HepG2 (cell line): ENCODE measurements around the gene STRN4. TPM values are rescaled to one million over a fixed set of nuclear protein-coding genes. Genes with fewer than 3 reads are reported as not detected.
A peak's percentile ranks its signal among the peaks of the same experiment; 100 is the strongest.

Experiments used
- AKNA ChIP-seq: sonication (generic); formaldehyde crosslinking; IDR thresholded peaks from 2 replicates; pipeline ENCODE4 v1.4.0; 2020; ENCODE audit warnings: missing genetic modification reagents, borderline replicate concordance
- CBX5 ChIP-seq: sonication (generic); formaldehyde crosslinking; IDR thresholded peaks from 2 replicates; pipeline ENCODE4 v1.4.0; 2020; ENCODE audit warnings: missing genetic modification reagents, borderline replicate concordance
- CREB1 ChIP-seq, 2 experiments: fragments of 450-650 bp in 1 of 2; IDR thresholded peaks; 2 replicates each; pipeline ENCODE4 v1.6.1; 2016 to 2017; ENCODE audit warnings: control low read depth in 1 of 2, mild to moderate bottlenecking in 1 of 2, missing compliant biosample characterization in 1 of 2, missing genetic modification characterization in 1 of 2
- DMAP1 ChIP-seq: IDR thresholded peaks from 2 replicates; pipeline ENCODE4 v1.6.1; 2016
- DNMT3B ChIP-seq: conservative IDR thresholded peaks from 2 replicates; pipeline ENCODE4 v1.6.1; 2016; ENCODE audit warnings: missing biosample characterization, control low read depth
- FLYWCH1 ChIP-seq: sonication (generic); formaldehyde crosslinking; IDR thresholded peaks from 2 replicates; pipeline ENCODE4 v1.8.1; 2023; ENCODE audit warnings: mild to moderate bottlenecking, missing genetic modification reagents
- JUN ChIP-seq: sonication (generic); formaldehyde crosslinking; IDR thresholded peaks from 2 replicates; pipeline ENCODE4 v1.4.0; 2020; ENCODE audit warnings: mild to moderate bottlenecking, missing genetic modification reagents
- KLF13 ChIP-seq: sonication (generic); formaldehyde crosslinking; IDR thresholded peaks from 2 replicates; pipeline ENCODE4 v1.4.0; 2020; ENCODE audit warnings: mild to moderate bottlenecking, missing genetic modification reagents
- MAFF ChIP-seq: IDR thresholded peaks from 2 replicates; pipeline ENCODE4 v1.6.1; 2011; ENCODE audit warnings: low read depth, low read length, improper control_type of control experiment
- RFX5 ChIP-seq: IDR thresholded peaks from 2 replicates; pipeline ENCODE4 v1.6.1; 2011; ENCODE audit warnings: low read depth, low read length, improper control_type of control experiment
- SOX13 ChIP-seq, 3 experiments: fragments of 450-650 bp in 1 of 3; sonication (generic) in 1 of 3; formaldehyde crosslinking in 1 of 3; IDR thresholded peaks in 2 of 3; conservative IDR thresholded peaks in 1 of 3; 2 replicates each; pipeline versions ENCODE4 v1.5.0 to v1.6.1; 2016 to 2020; ENCODE audit warnings: antibody characterized with exemption in 1 of 3, mild to moderate bottlenecking in 1 of 3, missing compliant biosample characterization in 1 of 3, missing genetic modification reagents in 1 of 3, moderate library complexity in 1 of 3
- TBP ChIP-seq: sonication (generic); formaldehyde crosslinking; IDR thresholded peaks from 2 replicates; pipeline ENCODE4 v1.5.0; 2020; ENCODE audit warnings: missing genetic modification reagents
- TEAD3 ChIP-seq: optimal IDR thresholded peaks from 2 replicates; pipeline ENCODE3; 2016; ENCODE audit warnings: borderline replicate concordance
- ZHX2 ChIP-seq, 2 experiments: sonication (generic) in 1 of 2; formaldehyde crosslinking in 1 of 2; IDR thresholded peaks; 2 replicates each; pipeline versions ENCODE4 v1.6.1 to v1.9.0; 2014 to 2022; ENCODE audit warnings: antibody characterized with exemption in 1 of 2, borderline replicate concordance in 1 of 2, inconsistent platforms in 1 of 2, low read depth in 1 of 2, missing genetic modification reagents in 1 of 2
- ZNF292 ChIP-seq: sonication (generic); formaldehyde crosslinking; IDR thresholded peaks from 2 replicates; pipeline ENCODE4 v1.8.1; 2022; ENCODE audit warnings: mild to moderate bottlenecking, low read depth, missing genetic modification reagents, borderline replicate concordance
- ZNF430 ChIP-seq: sonication (generic); formaldehyde crosslinking; IDR thresholded peaks from 2 replicates; pipeline ENCODE4 v1.9.0; 2021; ENCODE audit warnings: mild to moderate bottlenecking, missing genetic modification reagents
- ZNF577 ChIP-seq: sonication (generic); formaldehyde crosslinking; IDR thresholded peaks from 2 replicates; pipeline ENCODE4 v1.4.0; 2020; ENCODE audit warnings: mild to moderate bottlenecking, low read depth, missing genetic modification reagents, borderline replicate concordance
- ZNF589 ChIP-seq: sonication (generic); formaldehyde crosslinking; conservative IDR thresholded peaks from 2 replicates; pipeline ENCODE4 v1.8.0; 2022; ENCODE audit warnings: mild to moderate bottlenecking, moderate library complexity, missing genetic modification reagents
- ZNF598 ChIP-seq: sonication (generic); formaldehyde crosslinking; IDR thresholded peaks from 2 replicates; pipeline ENCODE4 v1.5.1; 2020; ENCODE audit warnings: mild to moderate bottlenecking, missing genetic modification reagents, borderline replicate concordance
- polyA plus RNA-seq, 8 experiments: library from polyadenylated mRNA; depleted of rRNA in 3 of 8; stranded (reverse) in 7 of 8; unstranded in 1 of 8; fragments of >200 nt; fragmentation: Illumina TruSeq in 4 of 8; extraction: Trizol in 4 of 8; gene quantifications; 2 replicates each; pipeline versions ENCODE4 v1.2.1 to v1.2.3, GENCODE V29; 2011 to 2016; ENCODE audit warnings: low read depth in 4 of 8, missing spikeins in 1 of 8, mixed read lengths in 1 of 8; ENCODE audit not compliant: insufficient read depth in 1 of 8
- total RNA-seq, 5 experiments: library from RNA; depleted of rRNA; stranded (reverse); fragments of >200 nt; fragmentation: Illumina TruSeq; extraction: Trizol; gene quantifications; 2 replicates each; pipeline ENCODE4 v1.2.3, GENCODE V29; 2016; ENCODE audit warnings: low read depth in 1 of 5

Gene STRN4
- total and polyA plus RNA-seq, 2 of the 13 experiments (the other 11 are each of a cell fraction or from before 2014, with no cell fraction given), result 43.1 to 57.3 TPM

GRCh38 chr19:46764817-46765291 is 18.6 kb upstream of the STRN4 start (continued):
- TF ChIP-seq TEAD3 (peak; percentile 88), ZNF577 (CRISPR knock-in tag) (no peak), ZNF292 (CRISPR knock-in tag) (peak; percentile 79; the same call in 1 of the 2 replicates), DMAP1 (CRISPR knock-in tag) (0 out of 2 replicates have a peak, but pooled peaks have one; percentile 19), SOX13 (IDR thresholded peaks at IDR 0.05) (no peak), SOX13 (CRISPR knock-in tag; conservative IDR thresholded peaks at IDR 0.05 in 1 of 2, IDR thresholded peaks at IDR 0.05 in 1 of 2) (peak in 1 of 2 experiments; percentile 88; a peak in 2 of 4 replicates), TBP (no peak), RFX5 (peak; percentile 38; the same call in 1 of the 2 replicates), CBX5 (peak; percentile 75; the same call in 1 of the 2 replicates), ZHX2 (IDR thresholded peaks at IDR 0.05; ENCODE audit: low read depth) (0 out of 2 replicates have a peak, but pooled peaks have one; percentile 12), ZHX2 (CRISPR knock-in tag; IDR thresholded peaks at IDR 0.05; ENCODE audit: borderline replicate concordance) (no peak), JUN (CRISPR knock-in tag) (no peak), ZNF589 (CRISPR knock-in tag) (no peak), ZNF430 (no peak), KLF13 (CRISPR knock-in tag) (no peak), CREB1 (IDR thresholded peaks at IDR 0.05) (no peak; the same call in 1 of the 2 replicates), CREB1 (CRISPR knock-in tag; IDR thresholded peaks at IDR 0.05) (peak; percentile 30; the same call in 1 of the 2 replicates), ZNF598 (CRISPR knock-in tag) (no peak), AKNA (CRISPR knock-in tag) (no peak), MAFF (no peak), FLYWCH1 (CRISPR knock-in tag) (no peak), DNMT3B (CRISPR knock-in tag) (no peak)
